Keratinocyte (primary cell): ENCODE results near the gene ARSB. TPM values are rescaled to one million over a fixed set of nuclear protein-coding genes. Genes with fewer than 3 reads are reported as not detected.
"Not testable (repeated sequence)": the region's sequence is repeated elsewhere in the genome, so short reads cannot be mapped to it uniquely, and the experiment has no call there.

ENCODE experiments used
- DNase-seq: peaks from one replicate; pipeline ENCODE4 v3.0.0-alpha.2; 2011; ENCODE audit warnings: low read depth, missing footprints, low spot score
- FAIRE-seq: peaks from 2 replicates; lab custom pipeline; 2011; peaks lifted over from hg19 to GRCh38; lab: Jason Lieb, UNC
- H2AFZ ChIP-seq: 2 replicates; pipeline ENCODE4 v1.6.0; 2012; ENCODE audit warnings: low read length, control low read depth, inconsistent platforms; ENCODE audit not compliant: control insufficient read depth
- H3K27ac ChIP-seq: 2 replicates; pipeline ENCODE4 v1.5.1; 2011; ENCODE audit warnings: low read length; ENCODE audit not compliant: control insufficient read depth, insufficient read depth
- H3K27me3 ChIP-seq: 3 replicates; pipeline ENCODE4 v1.6.0; 2011; ENCODE audit warnings: low read length; ENCODE audit not compliant: control insufficient read depth, insufficient read depth; ENCODE audit errors: extremely low read depth
- H3K36me3 ChIP-seq, 2 experiments: 2 replicates in 1 of 2; 3 replicates in 1 of 2; pipeline ENCODE4 v1.5.1; 2011; ENCODE audit warnings: low read length in 2 of 2, mild to moderate bottlenecking in 1 of 2; ENCODE audit not compliant: control insufficient read depth in 2 of 2, insufficient read depth in 2 of 2; ENCODE audit errors: extremely low read depth in 1 of 2
- H3K4me1 ChIP-seq: 3 replicates; pipeline ENCODE4 v1.5.1; 2011; ENCODE audit warnings: low read length; ENCODE audit not compliant: control insufficient read depth, insufficient read depth; ENCODE audit errors: extremely low read depth
- H3K4me2 ChIP-seq: 3 replicates; pipeline ENCODE4 v1.6.0; 2011; ENCODE audit warnings: low read depth, low read length; ENCODE audit not compliant: control insufficient read depth, insufficient read depth; ENCODE audit errors: extremely low read depth
- H3K4me3 ChIP-seq, 3 experiments: fragments of 200-600 bp in 1 of 3; sonication (generic) in 1 of 3; 2 replicates in 2 of 3; 3 replicates in 1 of 3; pipeline ENCODE4 v1.5.1; 2011 to 2016; ENCODE audit warnings: low read length in 3 of 3, mild to moderate bottlenecking in 3 of 3, control low read depth in 2 of 3, inconsistent platforms in 1 of 3, low read depth in 1 of 3, mixed read lengths in 1 of 3, mixed run types in 1 of 3, moderate library complexity in 1 of 3; ENCODE audit not compliant: control insufficient read depth in 2 of 3, insufficient read depth in 2 of 3; ENCODE audit errors: extremely low read depth in 1 of 3
- H3K79me2 ChIP-seq: 2 replicates; pipeline ENCODE4 v1.6.0; 2012; ENCODE audit warnings: low read length; ENCODE audit not compliant: control insufficient read depth, insufficient read depth
- H3K9ac ChIP-seq: 3 replicates; pipeline ENCODE4 v1.6.0; 2011; ENCODE audit warnings: low read length; ENCODE audit not compliant: control insufficient read depth, insufficient read depth; ENCODE audit errors: extremely low read depth
- H3K9me1 ChIP-seq: 3 replicates; pipeline ENCODE4 v1.6.0; 2011; ENCODE audit warnings: low read length; ENCODE audit not compliant: control insufficient read depth, insufficient read depth; ENCODE audit errors: extremely low read depth
- H3K9me3 ChIP-seq: 2 replicates; pipeline ENCODE4 v1.5.1; 2012; ENCODE audit warnings: low read depth, low read length; ENCODE audit not compliant: control insufficient read depth
- H4K20me1 ChIP-seq: 3 replicates; pipeline ENCODE4 v1.6.0; 2011; ENCODE audit warnings: low read length; ENCODE audit not compliant: control insufficient read depth, insufficient read depth; ENCODE audit errors: extremely low read depth
- EZH2 ChIP-seq: IDR thresholded peaks from one replicate; pipeline ENCODE4 v1.6.1; 2012; ENCODE audit warnings: inconsistent platforms, mild to moderate bottlenecking, low read length, moderate library complexity
- dilution Hi-C: fragments of 300-500 bp; cut with MboI; formaldehyde crosslinking; loops from one replicate; pipeline ENCODE4 v1.7.0; 2020; ENCODE audit warnings: low sequenced_read_pairs; ENCODE audit not compliant: extremely low pct_ligation_motif_present
- polyA plus RNA-seq, 5 experiments: library from polyadenylated mRNA; depleted of rRNA in 3 of 5; stranded (reverse) in 3 of 5; stranded (forward) in 1 of 5; unstranded in 1 of 5; fragments of >200 nt; gene quantifications; 1 replicate in 1 of 5; 2 replicates in 3 of 5; 3 replicates in 1 of 5; pipeline versions ENCODE4 v1.2.1 to v1.2.3, GENCODE V29; 2011 to 2012; ENCODE audit warnings: missing spikeins in 2 of 5, low read depth in 1 of 5, low replicate concordance in 1 of 5
- TF ChIP-seq, protein P1 (sequence below), 3 experiments: IDR thresholded peaks in 1 of 3; conservative IDR thresholded peaks in 1 of 3; optimal IDR thresholded peaks in 1 of 3; 2 replicates in 2 of 3; 3 replicates in 1 of 3; pipeline versions ENCODE3 to v1.5.1; 2011; ENCODE audit warnings: low read length in 3 of 3, mild to moderate bottlenecking in 3 of 3, moderate library complexity in 2 of 3, control low read depth in 1 of 3, inconsistent platforms in 1 of 3; ENCODE audit not compliant: insufficient read depth in 2 of 3; ENCODE audit errors: extremely low read depth in 1 of 3

Gene ARSB
- polyA plus RNA-seq, 1 donor (not counting 4 experiments of a cell fraction or from before 2014, with no cell fraction given), result 4.5 TPM

DNA sequence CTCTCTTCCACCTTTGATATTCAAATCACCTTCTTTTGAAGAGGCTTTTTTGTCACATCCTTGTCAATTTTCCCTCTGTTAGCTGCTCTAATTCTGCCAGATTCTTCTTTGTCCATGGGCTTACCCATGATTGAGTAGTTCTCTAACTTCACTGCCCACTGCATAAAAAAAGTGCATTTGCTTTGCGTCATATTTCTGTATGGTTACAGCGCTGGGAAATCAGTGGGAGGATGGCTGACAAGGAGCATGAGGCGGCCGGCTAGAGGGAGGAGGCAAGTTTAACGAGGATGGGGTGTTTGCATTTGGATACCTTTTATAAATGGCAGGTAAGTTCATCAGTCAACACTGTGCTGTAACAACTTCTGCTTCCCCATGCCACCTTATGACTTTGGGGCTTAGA is 220.0 kb downstream of the ARSB start:
- dilution Hi-C loops, result no loop called here
- no peak overlapping the region for H2AFZ ChIP-seq
- no peak for FAIRE-seq
- no peak overlapping the region for H3K4me3 ChIP-seq
- TF ChIP-seq, protein P1, sequence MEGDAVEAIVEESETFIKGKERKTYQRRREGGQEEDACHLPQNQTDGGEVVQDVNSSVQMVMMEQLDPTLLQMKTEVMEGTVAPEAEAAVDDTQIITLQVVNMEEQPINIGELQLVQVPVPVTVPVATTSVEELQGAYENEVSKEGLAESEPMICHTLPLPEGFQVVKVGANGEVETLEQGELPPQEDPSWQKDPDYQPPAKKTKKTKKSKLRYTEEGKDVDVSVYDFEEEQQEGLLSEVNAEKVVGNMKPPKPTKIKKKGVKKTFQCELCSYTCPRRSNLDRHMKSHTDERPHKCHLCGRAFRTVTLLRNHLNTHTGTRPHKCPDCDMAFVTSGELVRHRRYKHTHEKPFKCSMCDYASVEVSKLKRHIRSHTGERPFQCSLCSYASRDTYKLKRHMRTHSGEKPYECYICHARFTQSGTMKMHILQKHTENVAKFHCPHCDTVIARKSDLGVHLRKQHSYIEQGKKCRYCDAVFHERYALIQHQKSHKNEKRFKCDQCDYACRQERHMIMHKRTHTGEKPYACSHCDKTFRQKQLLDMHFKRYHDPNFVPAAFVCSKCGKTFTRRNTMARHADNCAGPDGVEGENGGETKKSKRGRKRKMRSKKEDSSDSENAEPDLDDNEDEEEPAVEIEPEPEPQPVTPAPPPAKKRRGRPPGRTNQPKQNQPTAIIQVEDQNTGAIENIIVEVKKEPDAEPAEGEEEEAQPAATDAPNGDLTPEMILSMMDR (optimal IDR thresholded peaks at IDR 0.05 in 1 of 3, IDR thresholded peaks at IDR 0.05 in 1 of 3, conservative IDR thresholded peaks at IDR 0.05 in 1 of 3; ENCODE audit: extremely low read depth in 1 of 3, insufficient read depth in 2 of 3, low read length in 3 of 3), result no peak
- TF ChIP-seq EZH2, result no peak
- H3K27me3 ChIP-seq, result no peaks in the 10 kb centered on the region
- H3K9me3 ChIP-seq, result no peaks in the 10 kb centered on the region
- H3K9me1 ChIP-seq, result no peaks in the 10 kb centered on the region
- no peaks in the 10 kb centered on the region for H3K79me2 ChIP-seq
- DNase-seq, result no peak
- H3K9ac ChIP-seq, result no peak overlapping the region
- no peaks in the 10 kb centered on the region for H3K36me3 ChIP-seq
- H3K27ac ChIP-seq, result no peak overlapping the region
- H4K20me1 ChIP-seq, result no peaks in the 10 kb centered on the region
- H3K4me1 ChIP-seq, result no peaks in the 10 kb centered on the region
- no peak overlapping the region for H3K4me2 ChIP-seq

DNA sequence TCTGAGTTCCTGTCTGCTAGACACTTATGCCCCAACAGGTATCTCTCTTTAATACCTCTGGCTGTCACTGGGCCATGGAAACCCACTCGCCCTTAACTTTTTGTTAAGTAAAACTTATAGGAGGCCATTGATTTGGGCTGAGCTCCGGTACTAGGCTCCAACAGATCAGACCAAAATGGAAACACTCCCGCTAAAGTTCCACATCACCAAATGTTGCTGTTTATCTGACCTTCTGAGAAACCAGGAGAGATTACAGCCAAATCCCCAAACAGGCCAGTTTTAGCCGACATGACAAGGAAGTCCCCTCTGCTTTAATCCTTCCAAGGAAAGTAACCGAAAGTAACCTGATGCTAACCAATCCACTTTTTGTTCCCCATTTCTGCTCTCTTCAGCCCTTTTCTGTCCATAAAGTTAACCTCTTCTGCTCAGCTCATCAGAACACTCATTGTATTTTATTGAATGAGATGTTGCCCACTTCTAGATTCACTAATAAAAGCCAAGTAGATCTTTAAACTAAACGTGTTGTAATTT is 221.4 kb downstream of the ARSB start:
- Histone ChIP-seq H2AFZ (no peak overlapping the region), H3K9me1 (no peaks in the 10 kb centered on the region), H3K79me2 (no peaks in the 10 kb centered on the region), H3K4me1 (no peaks in the 10 kb centered on the region), H3K9me3 (no peaks in the 10 kb centered on the region), H3K4me3 (no peak overlapping the region), H4K20me1 (no peaks in the 10 kb centered on the region), H3K27ac (no peak overlapping the region), H3K4me2 (no peak overlapping the region), H3K9ac (no peak overlapping the region), H3K27me3 (no peaks in the 10 kb centered on the region), H3K36me3 (no peaks in the 10 kb centered on the region)
- DNase-seq, result no peak
- no peak for TF ChIP-seq EZH2
- TF ChIP-seq, protein P1 (optimal IDR thresholded peaks at IDR 0.05 in 1 of 3, IDR thresholded peaks at IDR 0.05 in 1 of 3, conservative IDR thresholded peaks at IDR 0.05 in 1 of 3; ENCODE audit: extremely low read depth in 1 of 3, insufficient read depth in 2 of 3, low read length in 3 of 3), result no peak
- FAIRE-seq, result no peak
- dilution Hi-C loops, result no loop called here

DNA sequence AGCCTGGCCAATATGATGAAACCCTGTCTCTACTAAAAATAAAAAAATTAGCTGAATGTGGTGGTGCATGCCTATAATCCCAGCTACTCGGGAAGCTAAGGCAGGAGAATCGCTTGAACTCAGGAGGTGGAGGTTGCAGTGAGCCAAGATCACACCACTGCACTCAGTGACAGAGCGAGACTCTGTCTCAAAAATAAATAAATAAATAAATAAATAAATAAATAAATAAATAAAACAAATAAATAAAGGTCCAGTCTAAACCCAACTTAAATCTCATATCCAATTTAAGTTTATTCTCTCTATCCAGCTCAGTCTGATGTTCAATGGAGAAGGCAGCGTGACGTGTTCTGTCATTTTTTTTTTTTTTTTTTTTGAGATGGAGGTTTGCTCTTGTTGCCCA is 222.4 kb downstream of the ARSB start:
- FAIRE-seq, H3K9me3 ChIP-seq, dilution Hi-C loops, H4K20me1 ChIP-seq, H3K36me3 ChIP-seq, H3K4me2 ChIP-seq, H3K4me1 ChIP-seq, H3K79me2 ChIP-seq, H2AFZ ChIP-seq, H3K9ac ChIP-seq, H3K4me3 ChIP-seq, H3K27me3 ChIP-seq, H3K9me1 ChIP-seq, DNase-seq, H3K27ac ChIP-seq: not testable (repeated sequence)
